ENCODE data around the gene HTR5A.

Gene HTR5A

DNA sequence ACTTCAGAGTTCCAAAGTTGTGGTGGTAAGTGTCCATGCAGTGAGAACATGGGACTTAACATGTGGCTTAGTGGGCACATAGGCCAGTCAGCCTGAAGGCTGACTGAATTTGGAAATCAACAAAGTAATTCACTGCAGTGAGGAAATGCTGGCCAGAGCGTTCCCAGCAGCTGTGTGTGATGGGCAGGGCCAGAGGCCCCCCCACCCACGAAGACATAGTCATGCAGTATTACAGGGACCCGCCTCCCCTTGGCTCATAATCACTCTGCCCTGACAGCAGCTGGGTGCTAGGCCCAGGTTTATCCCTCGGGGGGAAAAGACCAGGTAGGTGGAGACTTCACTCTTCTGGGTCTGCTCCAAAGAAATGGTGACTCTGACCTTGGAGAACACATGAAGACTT lies 33.7 kb downstream of the HTR5A start:
- in situ Hi-C loops (cut with MboI; ENCODE audit: low pct_unique_long_range_greater_than_20kb, low sequenced_read_pairs, unreplicated experiment), result no loop called here
- TF ChIP-seq, protein P1, sequence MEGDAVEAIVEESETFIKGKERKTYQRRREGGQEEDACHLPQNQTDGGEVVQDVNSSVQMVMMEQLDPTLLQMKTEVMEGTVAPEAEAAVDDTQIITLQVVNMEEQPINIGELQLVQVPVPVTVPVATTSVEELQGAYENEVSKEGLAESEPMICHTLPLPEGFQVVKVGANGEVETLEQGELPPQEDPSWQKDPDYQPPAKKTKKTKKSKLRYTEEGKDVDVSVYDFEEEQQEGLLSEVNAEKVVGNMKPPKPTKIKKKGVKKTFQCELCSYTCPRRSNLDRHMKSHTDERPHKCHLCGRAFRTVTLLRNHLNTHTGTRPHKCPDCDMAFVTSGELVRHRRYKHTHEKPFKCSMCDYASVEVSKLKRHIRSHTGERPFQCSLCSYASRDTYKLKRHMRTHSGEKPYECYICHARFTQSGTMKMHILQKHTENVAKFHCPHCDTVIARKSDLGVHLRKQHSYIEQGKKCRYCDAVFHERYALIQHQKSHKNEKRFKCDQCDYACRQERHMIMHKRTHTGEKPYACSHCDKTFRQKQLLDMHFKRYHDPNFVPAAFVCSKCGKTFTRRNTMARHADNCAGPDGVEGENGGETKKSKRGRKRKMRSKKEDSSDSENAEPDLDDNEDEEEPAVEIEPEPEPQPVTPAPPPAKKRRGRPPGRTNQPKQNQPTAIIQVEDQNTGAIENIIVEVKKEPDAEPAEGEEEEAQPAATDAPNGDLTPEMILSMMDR (IDR thresholded peaks at IDR 0.05; ENCODE audit: extremely low read depth, insufficient read depth, missing control alignments), result no peak
- no peak for DNase-seq (ENCODE audit: low spot score)

DNA sequence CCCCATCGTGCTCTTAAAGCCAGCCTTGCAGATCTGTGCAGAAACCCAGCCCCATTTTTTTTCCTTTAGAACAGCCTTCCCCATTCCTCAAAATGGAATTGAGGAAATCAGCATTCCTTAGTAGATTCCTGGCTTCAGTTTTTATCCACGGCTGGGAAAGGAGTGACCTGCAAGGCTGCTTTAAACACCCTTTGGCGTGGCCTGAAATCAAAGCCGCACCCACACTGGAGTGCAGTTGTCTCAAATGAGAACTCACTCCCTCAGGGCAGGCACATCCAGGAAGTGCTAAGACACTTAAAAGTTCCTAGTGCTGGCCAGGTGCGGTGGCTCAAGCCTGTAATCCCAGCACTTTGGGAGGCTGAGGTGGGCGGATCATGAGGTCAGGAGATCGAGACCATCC lies 34.8 kb downstream of the HTR5A start:
- in situ Hi-C loops (cut with MboI; ENCODE audit: low pct_unique_long_range_greater_than_20kb, low sequenced_read_pairs, unreplicated experiment), result no loop called here
- TF ChIP-seq, protein P1 (IDR thresholded peaks at IDR 0.05; ENCODE audit: extremely low read depth, insufficient read depth, missing control alignments), result no peak
- DNase-seq (ENCODE audit: low spot score), result no peak

DNA sequence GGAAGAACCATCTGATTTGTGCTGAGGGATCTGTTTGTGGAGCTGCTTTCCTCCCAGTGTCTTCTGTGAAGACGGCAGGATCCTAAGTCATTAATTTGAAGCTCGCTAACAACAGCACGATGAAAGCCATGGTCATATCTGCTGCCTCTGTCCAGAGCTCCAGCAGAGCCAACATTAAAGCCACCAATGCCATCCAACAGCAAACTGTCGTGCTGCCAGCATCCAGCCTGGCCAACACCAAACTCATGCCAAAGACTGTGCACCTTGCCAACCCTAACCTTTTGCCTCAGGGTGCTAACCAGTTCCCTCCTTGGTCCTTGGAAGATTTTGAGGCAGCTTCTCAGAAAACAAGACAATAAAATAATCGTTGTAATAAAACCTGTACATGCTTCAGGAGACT lies 36.2 kb downstream of the HTR5A start:
- TF ChIP-seq, protein P1 (IDR thresholded peaks at IDR 0.05; ENCODE audit: extremely low read depth, insufficient read depth, missing control alignments), result no peak
- in situ Hi-C loops (cut with MboI; ENCODE audit: low pct_unique_long_range_greater_than_20kb, low sequenced_read_pairs, unreplicated experiment), result no loop called here
- DNase-seq (ENCODE audit: low spot score), result no peak

DNA sequence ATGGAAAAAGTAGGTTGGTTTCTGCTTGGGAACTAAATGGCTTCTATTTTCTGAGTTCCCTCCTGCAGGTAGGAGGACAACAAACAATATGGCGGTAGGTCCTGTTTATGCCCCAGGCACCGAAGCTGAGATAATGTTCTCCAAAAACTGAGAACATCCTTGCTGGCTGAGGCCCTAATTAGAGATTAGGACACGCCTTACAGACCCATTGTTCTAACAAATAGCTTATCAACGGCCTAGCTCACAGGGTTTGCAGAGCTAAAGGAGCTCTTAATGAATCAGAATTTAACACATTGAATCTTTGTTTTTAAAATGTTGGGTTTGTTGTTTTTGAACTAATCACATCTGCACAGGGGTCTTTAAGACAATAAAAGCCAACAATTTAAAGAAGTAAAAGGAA lies 37.0 kb downstream of the HTR5A start:
- DNase-seq (ENCODE audit: low spot score), result no peak
- in situ Hi-C loops (cut with MboI; ENCODE audit: low pct_unique_long_range_greater_than_20kb, low sequenced_read_pairs, unreplicated experiment), result no loop called here
- TF ChIP-seq, protein P1 (IDR thresholded peaks at IDR 0.05; ENCODE audit: extremely low read depth, insufficient read depth, missing control alignments), result no peak

DNA sequence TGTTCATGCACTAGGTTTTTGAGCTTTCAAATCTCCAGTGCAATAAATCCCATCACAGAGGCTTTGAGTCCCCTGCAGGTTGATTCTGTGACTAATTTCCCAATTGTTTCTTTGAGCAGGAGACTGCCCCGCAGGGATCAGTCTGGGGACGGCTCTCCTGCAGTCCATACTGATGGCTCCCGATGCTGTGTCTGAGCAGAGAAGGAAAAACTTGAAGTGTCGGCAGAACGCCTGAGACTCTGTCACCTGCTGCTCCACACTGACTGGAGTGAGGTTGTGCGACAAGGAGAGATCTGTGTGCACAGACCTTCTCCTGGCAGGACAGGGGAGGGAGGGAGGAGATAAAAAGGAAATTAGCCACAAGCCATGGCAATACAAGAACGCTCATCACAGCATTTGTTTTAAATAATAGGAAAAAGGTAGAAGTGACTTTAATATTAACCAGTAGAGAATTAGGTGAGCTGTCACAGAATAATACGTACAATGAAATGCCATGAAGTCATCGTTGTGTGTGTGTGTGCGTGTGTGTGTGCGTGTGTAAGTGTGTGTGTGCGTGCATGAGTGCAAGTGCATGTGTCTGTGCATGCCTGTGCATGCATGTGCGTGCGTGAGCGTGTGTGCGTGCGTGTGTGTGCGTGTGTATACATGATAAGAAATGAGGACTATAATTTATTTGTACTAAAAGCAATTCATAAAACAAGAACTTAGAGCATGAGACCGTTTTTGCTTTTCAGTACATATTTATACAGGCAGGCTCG lies 38.2 kb downstream of the HTR5A start:
- DNase-seq (ENCODE audit: low spot score), result no peak
- in situ Hi-C loops (cut with MboI; ENCODE audit: low pct_unique_long_range_greater_than_20kb, low sequenced_read_pairs, unreplicated experiment), result no loop called here
- TF ChIP-seq, protein P1 (IDR thresholded peaks at IDR 0.05; ENCODE audit: extremely low read depth, insufficient read depth, missing control alignments), result no peak

DNA sequence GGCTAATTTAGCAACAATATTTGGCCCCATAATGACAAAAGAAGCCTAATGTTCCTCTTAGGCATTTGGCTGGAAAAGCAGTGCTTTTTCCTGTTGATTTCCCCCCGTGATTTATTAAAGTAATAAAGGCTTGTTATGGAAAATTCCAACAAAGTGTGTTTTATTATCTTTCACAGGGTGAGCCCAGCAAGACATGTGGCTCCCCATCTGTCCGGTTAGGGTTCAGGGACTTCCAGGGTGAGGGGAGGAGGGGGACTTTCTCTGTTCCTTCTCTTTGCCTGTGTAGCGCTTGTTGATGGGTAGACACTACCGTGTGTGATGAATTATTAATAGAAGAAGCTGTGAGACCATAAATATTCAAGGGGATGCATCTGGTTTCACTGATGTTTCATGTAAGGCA lies 39.0 kb downstream of the HTR5A start:
- in situ Hi-C loops (cut with MboI; ENCODE audit: low pct_unique_long_range_greater_than_20kb, low sequenced_read_pairs, unreplicated experiment), result no loop called here
- TF ChIP-seq, protein P1 (IDR thresholded peaks at IDR 0.05; ENCODE audit: extremely low read depth, insufficient read depth, missing control alignments), result no peak
- no peak for DNase-seq (ENCODE audit: low spot score)
